SK-N-SH (cell line): ENCODE measurements around the gene BOD1L1. TPM values are rescaled to one million over a fixed set of nuclear protein-coding genes. Genes with fewer than 3 reads are reported as not detected.

Experiments
- CTCF ChIA-PET: fragments of 300-600, 350-600 bp; formaldehyde crosslinking; extraction: SDS; loops from one replicate; lab custom pipeline; 2021; lab: Yijun Ruan, JAX
- POLR2A ChIA-PET: fragments of 350-600 bp; sonication (Branson Sonifier 250); formaldehyde crosslinking; extraction: SDS; loops from one replicate; lab custom pipeline; 2020; ENCODE audit warnings: antibody characterized with exemption, inconsistent platforms; lab: Yijun Ruan, JAX
- DNase-seq: peaks from one replicate; pipeline ENCODE4 v3.0.0; 2012
- H2AFZ ChIP-seq: fragments of 200-600 bp; sonication (generic); 2 replicates; pipeline ENCODE4 v1.8.1; 2016; ENCODE audit warnings: antibody characterized with exemption, mild to moderate bottlenecking, low read depth
- H3F3A ChIP-seq: fragments of 200-600 bp; sonication (generic); replicated peaks from 2 replicates; pipeline ENCODE3; 2016; ENCODE audit warnings: antibody characterized with exemption, mild to moderate bottlenecking; ENCODE audit not compliant: insufficient read depth
- H3K27ac ChIP-seq, 2 experiments: fragments of 200-500 bp in 1 of 2; fragments of 200-600 bp in 1 of 2; sonication (Bioruptor generic) in 1 of 2; sonication (generic), shearing (Covaris generic) in 1 of 2; 2 replicates each; pipeline versions ENCODE4 v1.5.1 to v1.6.1; 2014 to 2016; ENCODE audit warnings: low read depth in 2 of 2, inconsistent platforms in 1 of 2, low read length in 1 of 2, mild to moderate bottlenecking in 1 of 2, mixed read lengths in 1 of 2
- H3K27me3 ChIP-seq: fragments of 200-600 bp; sonication (generic), shearing (Covaris generic); 2 replicates; pipeline ENCODE4 v1.6.1; 2016; ENCODE audit warnings: mixed run types; ENCODE audit not compliant: insufficient read depth
- H3K36me3 ChIP-seq, 2 experiments: fragments of 200-500 bp in 1 of 2; fragments of 200-600 bp in 1 of 2; sonication (Bioruptor generic) in 1 of 2; sonication (generic) in 1 of 2; replicated peaks in 1 of 2; 2 replicates each; pipeline versions ENCODE3 to v1.5.1; 2014 to 2016; ENCODE audit warnings: low read length in 1 of 2, mild to moderate bottlenecking in 1 of 2; ENCODE audit not compliant: insufficient read depth in 2 of 2, control insufficient read depth in 1 of 2
- H3K4me1 ChIP-seq, 2 experiments: fragments of 200-500 bp in 1 of 2; fragments of 200-600 bp in 1 of 2; sonication (Bioruptor generic) in 1 of 2; sonication (generic), shearing (Covaris generic) in 1 of 2; 2 replicates each; pipeline versions ENCODE4 v1.5.1 to v1.6.1; 2014 to 2016; ENCODE audit warnings: low read depth in 1 of 2, low read length in 1 of 2, mixed run types in 1 of 2; ENCODE audit not compliant: insufficient read depth in 2 of 2, control insufficient read depth in 1 of 2
- H3K4me2 ChIP-seq: fragments of 200-600 bp; sonication (generic), shearing (Covaris generic); 2 replicates; pipeline ENCODE4 v1.6.1; 2017; ENCODE audit warnings: mixed run types
- H3K4me3 ChIP-seq, 2 experiments: fragments of 200-500 bp in 1 of 2; fragments of 200-600 bp in 1 of 2; sonication (Bioruptor generic) in 1 of 2; sonication (generic), shearing (Covaris generic) in 1 of 2; 2 replicates each; pipeline versions ENCODE4 v1.5.1 to v1.8.1; 2014 to 2016; ENCODE audit warnings: low read depth in 2 of 2, inconsistent platforms in 1 of 2, low read length in 1 of 2, mild to moderate bottlenecking in 1 of 2, mixed read lengths in 1 of 2, moderate library complexity in 1 of 2
- H3K79me2 ChIP-seq: fragments of 200-600 bp; sonication (generic); 2 replicates; pipeline ENCODE4 v1.8.1; 2017; ENCODE audit warnings: mild to moderate bottlenecking; ENCODE audit not compliant: insufficient read depth
- H3K9ac ChIP-seq: fragments of 200-600 bp; sonication (generic); 2 replicates; pipeline ENCODE4 v1.6.1; 2017; ENCODE audit warnings: mixed run types
- H3K9me2 ChIP-seq: fragments of 200-600 bp; sonication (generic); 2 replicates; pipeline ENCODE4 v1.6.1; 2017; ENCODE audit warnings: mixed run types
- H3K9me3 ChIP-seq: fragments of 200-600 bp; sonication (generic); 2 replicates; pipeline ENCODE4 v1.6.1; 2017; ENCODE audit warnings: mixed run types, mild to moderate bottlenecking, moderate library complexity
- H4K20me1 ChIP-seq: fragments of 200-600 bp; sonication (generic); 2 replicates; pipeline ENCODE4 v1.6.1; 2017; ENCODE audit warnings: mild to moderate bottlenecking, mixed run types; ENCODE audit not compliant: insufficient read depth
- CHD2 ChIP-seq: fragments of 150-350 bp; IDR thresholded peaks from 2 replicates; pipeline ENCODE4 v1.6.1; 2018; ENCODE audit warnings: low read length; ENCODE audit not compliant: partially characterized antibody
- EP300 ChIP-seq, 2 experiments: IDR thresholded peaks; 2 replicates each; pipeline versions ENCODE4 v1.4.0 to v1.6.1; 2012; ENCODE audit warnings: borderline replicate concordance in 1 of 2, low read depth in 1 of 2, low read length in 1 of 2
- EZH2phosphoT487 ChIP-seq: fragments of 200-600 bp; sonication (generic); IDR thresholded peaks from 2 replicates; pipeline ENCODE4 v1.6.1; 2017; ENCODE audit warnings: low read depth, mixed run types, mild to moderate bottlenecking, antibody characterized with exemption, moderate library complexity, borderline replicate concordance
- GABPA ChIP-seq: IDR thresholded peaks from 2 replicates; pipeline ENCODE4 v1.4.0; 2012; ENCODE audit warnings: low read depth, mild to moderate bottlenecking
- RAD21 ChIP-seq: IDR thresholded peaks from 2 replicates; pipeline ENCODE4 v1.6.1; 2012; ENCODE audit warnings: mild to moderate bottlenecking, low read length
- SMC3 ChIP-seq: IDR thresholded peaks from 2 replicates; pipeline ENCODE4 v1.6.1; 2012; ENCODE audit warnings: low read depth, low read length, improper control_type of control experiment
- TCF12 ChIP-seq: IDR thresholded peaks from 2 replicates; pipeline ENCODE4 v1.4.0; 2012
- TEAD4 ChIP-seq: IDR thresholded peaks from 2 replicates; pipeline ENCODE4 v1.4.0; 2012; ENCODE audit warnings: mild to moderate bottlenecking, borderline replicate concordance; ENCODE audit not compliant: insufficient read depth
- YY1 ChIP-seq: IDR thresholded peaks from 2 replicates; pipeline ENCODE4 v1.4.0; 2012; ENCODE audit warnings: low read depth, mild to moderate bottlenecking
- WGBS: methylation state at CpG from one replicate; pipeline ENCODE4 v1.1.6; 2017; ENCODE audit warnings: low lambda C conversion rate; 5-methylcytosine and 5-hydroxymethylcytosine counted together
- polyA plus RNA-seq, 3 experiments: library from polyadenylated mRNA; depleted of rRNA; stranded (reverse); fragments of >200 nt; gene quantifications; 2 replicates each; pipeline ENCODE4 v1.2.3, GENCODE V29; 2012
- TF ChIP-seq, protein P1 (sequence below): IDR thresholded peaks from 2 replicates; pipeline ENCODE4; 2012
- TF ChIP-seq, protein P2 (sequence below): IDR thresholded peaks from 2 replicates; pipeline ENCODE4 v1.6.1; 2012; ENCODE audit warnings: mild to moderate bottlenecking, low read depth, low read length, moderate library complexity
- TF ChIP-seq, protein P3 (sequence below): IDR thresholded peaks from 2 replicates; pipeline ENCODE4 v1.4.0; 2012; ENCODE audit warnings: low read depth, borderline replicate concordance

BOD1L1 gene
- polyA plus RNA-seq, 1 of the 3 experiments (the other 2 are of a cell fraction): 12.5 TPM

DNA sequence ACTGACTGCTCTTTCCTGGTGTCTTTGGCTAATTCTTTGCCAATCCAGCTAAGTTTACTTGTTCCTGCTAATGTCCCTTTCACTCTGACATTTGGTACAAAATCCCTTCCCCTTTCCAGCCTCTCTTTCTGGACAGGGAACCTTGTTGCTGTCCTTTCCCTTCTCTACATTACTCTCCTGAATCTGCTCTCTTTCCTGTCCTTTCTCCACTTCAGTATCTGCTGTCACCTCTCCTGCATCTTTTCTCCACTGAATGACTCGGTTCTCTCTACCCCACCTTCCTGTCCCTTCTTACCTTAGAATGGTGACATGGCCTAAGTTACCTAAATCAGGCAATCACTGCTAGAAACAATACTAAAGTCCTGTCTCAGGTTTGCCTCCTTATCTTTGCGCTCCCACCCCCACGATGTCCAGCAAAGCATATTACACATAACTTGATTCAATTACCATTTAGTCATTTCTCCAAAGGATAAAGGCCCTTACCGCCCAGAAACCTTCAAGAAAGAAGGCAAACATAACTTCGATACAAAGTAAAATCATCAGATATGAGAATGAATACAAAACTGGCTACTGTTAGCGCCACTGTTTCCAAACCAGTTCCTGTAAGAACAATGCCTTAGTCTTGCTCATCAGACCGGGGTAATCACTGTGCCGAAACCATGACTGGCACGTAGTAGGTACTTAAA lies 890 bp downstream of the BOD1L1 start:
- H3K9me2 ChIP-seq: no peaks in the 10 kb centered on the region
- TF ChIP-seq, protein P1, sequence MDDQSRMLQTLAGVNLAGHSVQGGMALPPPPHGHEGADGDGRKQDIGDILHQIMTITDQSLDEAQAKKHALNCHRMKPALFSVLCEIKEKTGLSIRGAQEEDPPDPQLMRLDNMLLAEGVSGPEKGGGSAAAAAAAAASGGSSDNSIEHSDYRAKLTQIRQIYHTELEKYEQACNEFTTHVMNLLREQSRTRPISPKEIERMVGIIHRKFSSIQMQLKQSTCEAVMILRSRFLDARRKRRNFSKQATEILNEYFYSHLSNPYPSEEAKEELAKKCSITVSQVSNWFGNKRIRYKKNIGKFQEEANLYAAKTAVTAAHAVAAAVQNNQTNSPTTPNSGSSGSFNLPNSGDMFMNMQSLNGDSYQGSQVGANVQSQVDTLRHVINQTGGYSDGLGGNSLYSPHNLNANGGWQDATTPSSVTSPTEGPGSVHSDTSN: no peak
- TF ChIP-seq, all 33 proteins: peak for 0
- H3K9ac ChIP-seq: peak overlapping the region; percentile 95
- no peaks in the 10 kb centered on the region for H3K27me3 ChIP-seq
- H3K9me3 ChIP-seq: no peaks in the 10 kb centered on the region
- H3K4me2 ChIP-seq: peak overlapping the region; percentile 91
- H3K79me2 ChIP-seq: peaks cover 53% of the 10 kb centered on the region
- ChIA-PET POLR2A (no interaction called here), CTCF (no interaction called here)
- peaks cover 3% of the 10 kb centered on the region in 2 experiments for H3K36me3 ChIP-seq
- DNase-seq: no peak
- peaks cover 7% of the 10 kb centered on the region for H3F3A ChIP-seq
- H2AFZ ChIP-seq: peak overlapping the region; percentile 70; the same call in 1 of the 2 replicates
- 3% methylated on average over 9 of the region's 9 CpGs for WGBS
- peak overlapping the region; percentile 87 to 99 for H3K4me3 ChIP-seq
- H3K27ac ChIP-seq: peak overlapping the region; percentile 78 to 94; a peak in 2 of 4 replicates
- peaks cover 33% of the 10 kb centered on the region; the same call in 1 of the 2 replicates for H4K20me1 ChIP-seq
- peaks cover 10 to 11% of the 10 kb centered on the region in 2 experiments; a peak in 3 of 4 replicates for H3K4me1 ChIP-seq

DNA sequence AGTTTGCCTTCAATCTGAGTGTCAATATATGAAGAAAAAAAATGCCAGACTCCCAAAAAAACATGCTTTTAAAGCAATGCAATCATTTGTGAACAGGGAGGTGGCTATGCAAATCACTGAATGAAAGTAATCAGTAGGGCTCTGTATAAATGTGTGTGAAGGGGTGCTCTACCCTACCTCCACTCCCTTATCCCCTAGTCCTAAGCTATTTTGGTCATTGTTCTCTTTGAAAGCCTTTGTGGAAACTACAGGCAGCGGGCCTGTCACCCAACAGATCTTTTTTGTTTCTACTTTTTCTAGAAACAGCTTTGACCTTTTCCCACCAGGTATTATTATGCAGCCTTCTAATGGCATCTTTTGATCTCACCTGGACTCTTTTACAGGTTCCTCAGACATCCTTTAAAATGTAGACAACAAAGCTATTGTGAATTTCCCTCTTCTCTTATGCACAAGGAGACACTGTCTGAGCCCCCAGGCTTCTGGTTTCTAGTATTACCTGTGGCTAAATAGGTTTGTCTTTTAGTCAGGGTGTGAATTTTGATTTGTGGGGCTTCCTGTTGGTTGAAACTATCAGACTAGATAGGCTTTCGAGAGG lies 9.2 kb downstream of the BOD1L1 start:
- no peaks in the 10 kb centered on the region for H3K9me2 ChIP-seq
- no peak for DNase-seq
- TF ChIP-seq YY1 (no peak), GABPA (no peak)
- no peaks in the 10 kb centered on the region for H3K9me3 ChIP-seq
- H3F3A ChIP-seq: no peaks in the 10 kb centered on the region
- ChIA-PET CTCF (interaction anchor here (0.7 to 1.6 kb wide), 2 partner anchors 19 to 70 kb away, joined by 3 to 5 read pairs; no protein-coding TSS in a partner anchor), POLR2A (no interaction called here)
- no peak overlapping the region for H3K4me3 ChIP-seq
- H4K20me1 ChIP-seq: peaks cover 30% of the 10 kb centered on the region
- 98% methylated on average over 2 of the region's 2 CpGs for WGBS
- no peaks in the 10 kb centered on the region for H3K4me1 ChIP-seq
- no peaks in the 10 kb centered on the region for H3K27me3 ChIP-seq
- no peak overlapping the region for H2AFZ ChIP-seq
- peaks cover 68% of the 10 kb centered on the region for H3K79me2 ChIP-seq
- no peak overlapping the region for H3K9ac ChIP-seq
- H3K27ac ChIP-seq: no peak overlapping the region
- no peak overlapping the region for H3K4me2 ChIP-seq
- peaks cover 65 to 67% of the 10 kb centered on the region in 2 experiments for H3K36me3 ChIP-seq

DNA sequence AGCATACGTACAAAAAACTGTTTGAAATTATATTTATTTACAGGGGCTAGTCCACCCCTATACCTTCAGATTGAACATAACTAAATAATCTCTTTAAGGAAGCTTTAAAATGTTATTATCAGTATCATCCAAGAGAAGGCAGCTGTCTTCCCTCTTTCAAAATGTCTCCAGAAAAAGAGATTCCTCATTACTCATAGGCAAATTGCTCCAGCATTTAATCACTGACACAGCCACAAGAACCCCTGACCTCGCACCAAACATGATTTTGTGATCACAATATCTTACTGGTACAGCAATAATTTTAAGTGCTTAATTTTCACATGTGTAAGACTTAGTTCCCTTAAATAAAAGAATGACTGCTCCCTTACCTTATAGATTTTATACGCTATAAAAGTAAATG lies 9.7 kb downstream of the BOD1L1 start:
- Histone ChIP-seq H3F3A (no peaks in the 10 kb centered on the region), H3K27ac (no peak overlapping the region), H3K36me3 (peaks cover 66 to 70% of the 10 kb centered on the region in 2 experiments), H3K9me3 (no peaks in the 10 kb centered on the region), H3K4me3 (no peak overlapping the region), H3K4me2 (no peak overlapping the region), H3K79me2 (peaks cover 63% of the 10 kb centered on the region), H3K27me3 (no peaks in the 10 kb centered on the region), H4K20me1 (peaks cover 25% of the 10 kb centered on the region), H3K9ac (no peak overlapping the region), H2AFZ (no peak overlapping the region), H3K9me2 (no peaks in the 10 kb centered on the region), H3K4me1 (no peaks in the 10 kb centered on the region)
- 66% methylated on average over 3 of the region's 3 CpGs for WGBS
- no peak for TF ChIP-seq TCF12
- TF ChIP-seq, protein P2, sequence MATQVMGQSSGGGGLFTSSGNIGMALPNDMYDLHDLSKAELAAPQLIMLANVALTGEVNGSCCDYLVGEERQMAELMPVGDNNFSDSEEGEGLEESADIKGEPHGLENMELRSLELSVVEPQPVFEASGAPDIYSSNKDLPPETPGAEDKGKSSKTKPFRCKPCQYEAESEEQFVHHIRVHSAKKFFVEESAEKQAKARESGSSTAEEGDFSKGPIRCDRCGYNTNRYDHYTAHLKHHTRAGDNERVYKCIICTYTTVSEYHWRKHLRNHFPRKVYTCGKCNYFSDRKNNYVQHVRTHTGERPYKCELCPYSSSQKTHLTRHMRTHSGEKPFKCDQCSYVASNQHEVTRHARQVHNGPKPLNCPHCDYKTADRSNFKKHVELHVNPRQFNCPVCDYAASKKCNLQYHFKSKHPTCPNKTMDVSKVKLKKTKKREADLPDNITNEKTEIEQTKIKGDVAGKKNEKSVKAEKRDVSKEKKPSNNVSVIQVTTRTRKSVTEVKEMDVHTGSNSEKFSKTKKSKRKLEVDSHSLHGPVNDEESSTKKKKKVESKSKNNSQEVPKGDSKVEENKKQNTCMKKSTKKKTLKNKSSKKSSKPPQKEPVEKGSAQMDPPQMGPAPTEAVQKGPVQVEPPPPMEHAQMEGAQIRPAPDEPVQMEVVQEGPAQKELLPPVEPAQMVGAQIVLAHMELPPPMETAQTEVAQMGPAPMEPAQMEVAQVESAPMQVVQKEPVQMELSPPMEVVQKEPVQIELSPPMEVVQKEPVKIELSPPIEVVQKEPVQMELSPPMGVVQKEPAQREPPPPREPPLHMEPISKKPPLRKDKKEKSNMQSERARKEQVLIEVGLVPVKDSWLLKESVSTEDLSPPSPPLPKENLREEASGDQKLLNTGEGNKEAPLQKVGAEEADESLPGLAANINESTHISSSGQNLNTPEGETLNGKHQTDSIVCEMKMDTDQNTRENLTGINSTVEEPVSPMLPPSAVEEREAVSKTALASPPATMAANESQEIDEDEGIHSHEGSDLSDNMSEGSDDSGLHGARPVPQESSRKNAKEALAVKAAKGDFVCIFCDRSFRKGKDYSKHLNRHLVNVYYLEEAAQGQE: no peak
- TF ChIP-seq TEAD4: no peak
- no peak for TF ChIP-seq EP300 (IDR thresholded peaks at IDR 0.05; ENCODE audit: borderline replicate concordance in 1 of 2, low read depth in 1 of 2, low read length in 1 of 2)
- no peak for TF ChIP-seq SMC3
- TF ChIP-seq, protein P3, sequence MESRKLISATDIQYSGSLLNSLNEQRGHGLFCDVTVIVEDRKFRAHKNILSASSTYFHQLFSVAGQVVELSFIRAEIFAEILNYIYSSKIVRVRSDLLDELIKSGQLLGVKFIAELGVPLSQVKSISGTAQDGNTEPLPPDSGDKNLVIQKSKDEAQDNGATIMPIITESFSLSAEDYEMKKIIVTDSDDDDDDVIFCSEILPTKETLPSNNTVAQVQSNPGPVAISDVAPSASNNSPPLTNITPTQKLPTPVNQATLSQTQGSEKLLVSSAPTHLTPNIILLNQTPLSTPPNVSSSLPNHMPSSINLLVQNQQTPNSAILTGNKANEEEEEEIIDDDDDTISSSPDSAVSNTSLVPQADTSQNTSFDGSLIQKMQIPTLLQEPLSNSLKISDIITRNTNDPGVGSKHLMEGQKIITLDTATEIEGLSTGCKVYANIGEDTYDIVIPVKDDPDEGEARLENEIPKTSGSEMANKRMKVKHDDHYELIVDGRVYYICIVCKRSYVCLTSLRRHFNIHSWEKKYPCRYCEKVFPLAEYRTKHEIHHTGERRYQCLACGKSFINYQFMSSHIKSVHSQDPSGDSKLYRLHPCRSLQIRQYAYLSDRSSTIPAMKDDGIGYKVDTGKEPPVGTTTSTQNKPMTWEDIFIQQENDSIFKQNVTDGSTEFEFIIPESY: no peak
- no peak for TF ChIP-seq EZH2phosphoT487
- no peak for TF ChIP-seq CHD2
- TF ChIP-seq RAD21: no peak
- CTCF ChIA-PET: interaction anchor here (1.6 kb wide), 1 partner anchor 19 kb away, joined by 5 read pairs; no protein-coding TSS in a partner anchor
- POLR2A ChIA-PET: no interaction called here
- DNase-seq: no peak
